Skeletal muscle tissue (tissue), 4 donors: ENCODE measurements around the gene CRTAC1. TPM values are rescaled to one million over a fixed set of nuclear protein-coding genes. Genes with fewer than 3 reads are reported as not detected.

Experiments
- H3K27ac ChIP-seq: one replicate; pipeline ENCODE4 v1.7.0; 2013; ENCODE audit warnings: mild to moderate bottlenecking, low read depth, low read length, inconsistent platforms
- H3K27me3 ChIP-seq, 3 donors: one replicate each; pipeline ENCODE4 v1.7.0; 2013; ENCODE audit warnings: low read length in 3 of 3; ENCODE audit not compliant: control insufficient read depth in 3 of 3, insufficient read depth in 3 of 3
- H3K36me3 ChIP-seq, 3 donors: one replicate each; pipeline ENCODE4 v1.7.0; 2013; ENCODE audit warnings: low read length in 3 of 3; ENCODE audit not compliant: control insufficient read depth in 3 of 3, insufficient read depth in 3 of 3
- H3K4me1 ChIP-seq, 3 donors: one replicate each; pipeline ENCODE4 v1.7.0; 2013; ENCODE audit warnings: low read length in 3 of 3, mild to moderate bottlenecking in 3 of 3; ENCODE audit not compliant: control insufficient read depth in 3 of 3, insufficient read depth in 3 of 3
- H3K4me3 ChIP-seq, 3 donors: one replicate each; pipeline ENCODE4 v1.7.0; 2013; ENCODE audit warnings: low read length in 3 of 3
- H3K9ac ChIP-seq, 3 donors: one replicate each; pipeline ENCODE4 v1.7.0; 2013; ENCODE audit warnings: low read length in 3 of 3, mild to moderate bottlenecking in 3 of 3, moderate library complexity in 2 of 3, low read depth in 1 of 3
- H3K9me3 ChIP-seq, 3 donors: one replicate each; pipeline ENCODE4 v1.7.0; 2013; ENCODE audit warnings: low read length in 3 of 3; ENCODE audit not compliant: control insufficient read depth in 3 of 3
- total RNA-seq: library from RNA; depleted of rRNA; stranded (reverse); fragments of >200 nt; gene quantifications from one replicate; pipeline ENCODE4 v1.2.3, GENCODE V29; 2014
- donor health status: Osteomylitis.

The CRTAC1 gene, protein sequence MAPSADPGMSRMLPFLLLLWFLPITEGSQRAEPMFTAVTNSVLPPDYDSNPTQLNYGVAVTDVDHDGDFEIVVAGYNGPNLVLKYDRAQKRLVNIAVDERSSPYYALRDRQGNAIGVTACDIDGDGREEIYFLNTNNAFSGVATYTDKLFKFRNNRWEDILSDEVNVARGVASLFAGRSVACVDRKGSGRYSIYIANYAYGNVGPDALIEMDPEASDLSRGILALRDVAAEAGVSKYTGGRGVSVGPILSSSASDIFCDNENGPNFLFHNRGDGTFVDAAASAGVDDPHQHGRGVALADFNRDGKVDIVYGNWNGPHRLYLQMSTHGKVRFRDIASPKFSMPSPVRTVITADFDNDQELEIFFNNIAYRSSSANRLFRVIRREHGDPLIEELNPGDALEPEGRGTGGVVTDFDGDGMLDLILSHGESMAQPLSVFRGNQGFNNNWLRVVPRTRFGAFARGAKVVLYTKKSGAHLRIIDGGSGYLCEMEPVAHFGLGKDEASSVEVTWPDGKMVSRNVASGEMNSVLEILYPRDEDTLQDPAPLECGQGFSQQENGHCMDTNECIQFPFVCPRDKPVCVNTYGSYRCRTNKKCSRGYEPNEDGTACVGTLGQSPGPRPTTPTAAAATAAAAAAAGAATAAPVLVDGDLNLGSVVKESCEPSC
- total RNA-seq: 0.52 TPM

GRCh38 chr10:98030093-98030821 is at the start of gene CRTAC1:
Gene CRTAC1, minus strand, starts transcription at chr10:98030621. Its CDS starts 149 bp downstream, at chr10:98030472.
- peaks cover 8 to 12% (median 8%) of the 10 kb centered on the region in 3 donors for H3K4me1 ChIP-seq
- peak within 1 kb of the TSS in 2 of 3 donors; percentile 14 to 33 for H3K9ac ChIP-seq
- peak within 1 kb of the TSS in 2 of 3 donors; percentile 45 to 56 for H3K4me3 ChIP-seq
- no peak within 1 kb of the TSS for H3K27ac ChIP-seq
- H3K27me3 ChIP-seq: peaks cover 49 to 62% (median 57%) of the 10 kb centered on the region in 3 donors
- no peaks in the 10 kb centered on the region for H3K36me3 ChIP-seq
- H3K9me3 ChIP-seq: no peaks in the 10 kb centered on the region

- no peaks in the 10 kb centered on the region for H3K9me3 ChIP-seq
- no peak overlapping the region for H3K9ac ChIP-seq
- no peaks in the 10 kb centered on the region for H3K36me3 ChIP-seq
- H3K27ac ChIP-seq: no peak overlapping the region
- no peak overlapping the region for H3K4me3 ChIP-seq
- H3K27me3 ChIP-seq: peaks cover 0 to 10% (median 6%) of the 10 kb centered on the region in 3 donors
- no peaks in the 10 kb centered on the region for H3K4me1 ChIP-seq
These were observed 48.4 kb upstream of the CRTAC1 start for GRCh38 chr10:98078774-98079173.

GRCh38 chr10:98077223-98077622 is 46.8 kb upstream of the CRTAC1 start:
- H3K27ac ChIP-seq: no peak overlapping the region
- no peak overlapping the region for H3K9ac ChIP-seq
- H3K27me3 ChIP-seq: peaks cover 0 to 6% (median 5%) of the 10 kb centered on the region in 3 donors
- no peaks in the 10 kb centered on the region for H3K9me3 ChIP-seq
- H3K4me1 ChIP-seq: no peaks in the 10 kb centered on the region
- H3K36me3 ChIP-seq: no peaks in the 10 kb centered on the region
- H3K4me3 ChIP-seq: no peak overlapping the region

- H3K9ac ChIP-seq: no peak overlapping the region
- H3K27ac ChIP-seq: no peak overlapping the region
- peaks cover 0 to 6% (median 5%) of the 10 kb centered on the region in 3 donors for H3K27me3 ChIP-seq
- H3K4me3 ChIP-seq: no peak overlapping the region
- H3K36me3 ChIP-seq: no peaks in the 10 kb centered on the region
- H3K9me3 ChIP-seq: no peaks in the 10 kb centered on the region
- no peaks in the 10 kb centered on the region for H3K4me1 ChIP-seq
These were observed 45.7 kb upstream of the CRTAC1 start for GRCh38 chr10:98076086-98076485.

- no peak overlapping the region for H3K27ac ChIP-seq
- peaks cover 0 to 6% (median 6%) of the 10 kb centered on the region in 3 donors for H3K27me3 ChIP-seq
- no peak overlapping the region for H3K4me3 ChIP-seq
- no peaks in the 10 kb centered on the region for H3K9me3 ChIP-seq
- H3K9ac ChIP-seq: no peak overlapping the region
- H3K36me3 ChIP-seq: no peaks in the 10 kb centered on the region
- H3K4me1 ChIP-seq: no peaks in the 10 kb centered on the region
These were observed 44.0 kb upstream of the CRTAC1 start for GRCh38 chr10:98074315-98074911.

DNA sequence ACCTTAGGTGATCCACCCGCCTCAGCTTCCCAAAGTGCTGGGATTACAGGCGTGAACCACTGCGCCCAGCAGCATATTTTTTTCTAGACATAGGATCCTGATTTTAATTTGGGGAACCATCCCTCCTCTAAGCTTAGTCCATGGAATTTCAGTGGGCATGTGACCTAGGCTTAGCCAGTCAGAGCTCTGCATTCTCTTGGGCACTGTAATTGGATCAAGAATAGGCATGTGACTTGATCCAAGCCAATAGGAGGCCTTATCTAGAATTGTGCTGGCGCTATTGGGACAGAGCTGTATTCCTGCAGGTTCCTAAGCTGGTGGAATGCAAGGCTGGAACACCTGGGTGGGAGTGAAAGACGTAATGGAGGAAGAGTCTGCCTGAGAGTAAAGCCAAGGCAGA is 36.7 kb upstream of the CRTAC1 start:
- no peaks in the 10 kb centered on the region for H3K36me3 ChIP-seq

GRCh38 chr10:98063740-98064027 is 33.3 kb upstream of the CRTAC1 start:
- H3K27ac ChIP-seq: no peak overlapping the region
- H3K36me3 ChIP-seq: no peaks in the 10 kb centered on the region
- no peak overlapping the region for H3K4me3 ChIP-seq
- no peaks in the 10 kb centered on the region for H3K9me3 ChIP-seq
- H3K4me1 ChIP-seq: no peaks in the 10 kb centered on the region
- H3K9ac ChIP-seq: no peak overlapping the region
- H3K27me3 ChIP-seq: peaks cover 18 to 22% (median 19%) of the 10 kb centered on the region in 3 donors

More for the DNA sequence above, 36.7 kb upstream of the CRTAC1 start:
- Histone ChIP-seq H3K9ac (no peak overlapping the region), H3K9me3 (no peaks in the 10 kb centered on the region), H3K4me3 (no peak overlapping the region), H3K27me3 (peaks cover 3 to 27% (median 9%) of the 10 kb centered on the region in 3 donors), H3K4me1 (no peaks in the 10 kb centered on the region), H3K27ac (no peak overlapping the region)

- H3K36me3 ChIP-seq: no peaks in the 10 kb centered on the region
- H3K4me3 ChIP-seq: no peak overlapping the region
- H3K4me1 ChIP-seq: no peaks in the 10 kb centered on the region
- H3K27me3 ChIP-seq: peaks cover 18 to 23% (median 19%) of the 10 kb centered on the region in 3 donors
- no peak overlapping the region for H3K9ac ChIP-seq
- H3K9me3 ChIP-seq: no peaks in the 10 kb centered on the region
- H3K27ac ChIP-seq: no peak overlapping the region
These were observed 32.0 kb upstream of the CRTAC1 start for GRCh38 chr10:98062424-98062823.

DNA sequence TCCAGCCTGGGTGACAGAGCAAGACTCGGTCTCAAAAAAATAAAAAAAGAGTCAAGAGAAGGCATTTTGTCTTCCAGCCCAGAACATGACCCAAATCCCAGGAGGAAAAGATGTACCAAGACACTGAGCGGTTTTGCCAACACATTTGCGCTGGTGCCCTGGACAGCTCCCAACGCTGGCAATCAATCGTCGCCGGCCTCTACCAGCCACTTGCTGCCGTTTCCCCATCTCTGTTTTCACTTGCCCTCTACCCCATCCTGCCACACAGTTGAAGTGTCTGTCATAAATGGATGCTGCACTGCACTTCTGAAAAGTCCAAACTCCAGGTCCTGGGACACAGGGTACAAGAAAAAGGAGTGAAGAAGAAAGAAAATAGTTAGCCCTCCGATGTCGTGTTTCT is 29.7 kb upstream of the CRTAC1 start:
- Histone ChIP-seq H3K36me3 (no peaks in the 10 kb centered on the region), H3K4me3 (no peak overlapping the region), H3K9me3 (no peaks in the 10 kb centered on the region), H3K27me3 (peaks cover 19 to 20% (median 19%) of the 10 kb centered on the region in 3 donors), H3K27ac (no peak overlapping the region), H3K4me1 (no peaks in the 10 kb centered on the region), H3K9ac (no peak overlapping the region)
